ENCODE results near the gene ROBO2. TPM values are rescaled to one million over a fixed set of nuclear protein-coding genes. Genes with fewer than 3 reads are reported as not detected.

Gene ROBO2
- total and polyA plus RNA-seq, 4 donors = 0.30 to 72.4 (median 3.3) TPM

GRCh38 chr3:77421916-77422315 is 382.0 kb downstream of the ROBO2 start:
- Histone ChIP-seq H3K4me3 (no peak overlapping the region), H3K4me1 (ENCODE audit: control insufficient read depth in 5 of 5, insufficient read depth in 5 of 5, low read length in 5 of 5) (no peaks in the 10 kb centered on the region), H3K27me3 (ENCODE audit: control insufficient read depth in 3 of 3, insufficient read depth in 3 of 3, low read length in 2 of 3) (no peaks in the 10 kb centered on the region), H3K36me3 (ENCODE audit: control insufficient read depth in 4 of 4, insufficient read depth in 4 of 4, low read length in 4 of 4) (no peaks in the 10 kb centered on the region), H3K9ac (ENCODE audit: insufficient read depth in 1 of 2, low read length in 2 of 2) (no peak overlapping the region), H3K27ac (ENCODE audit: low read depth in 1 of 2, low read length in 1 of 2) (no peak overlapping the region), H3K9me3 (ENCODE audit: control insufficient read depth in 4 of 4, insufficient read depth in 3 of 4, low read length in 3 of 4) (no peaks in the 10 kb centered on the region)
- TF ChIP-seq CTCF (IDR thresholded peaks at IDR 0.05; ENCODE audit: control extremely low read depth, extremely low read depth) = no peak
- ATAC-seq (ENCODE audit: insufficient read depth, low FRiP score) = no peak
- WGBS, 2 donors = 90 to 92% methylated on average over 5 of the region's 5 CpGs
- DNase-seq = no peak

GRCh38 chr3:77426531-77426930 is 386.6 kb downstream of the ROBO2 start:
- Histone ChIP-seq H3K9me3 (ENCODE audit: control insufficient read depth in 4 of 4, insufficient read depth in 3 of 4, low read length in 3 of 4) (no peaks in the 10 kb centered on the region), H3K27me3 (ENCODE audit: control insufficient read depth in 3 of 3, insufficient read depth in 3 of 3, low read length in 2 of 3) (no peaks in the 10 kb centered on the region), H3K27ac (ENCODE audit: low read depth in 1 of 2, low read length in 1 of 2) (no peak overlapping the region), H3K9ac (ENCODE audit: insufficient read depth in 1 of 2, low read length in 2 of 2) (no peak overlapping the region), H3K4me1 (ENCODE audit: control insufficient read depth in 5 of 5, insufficient read depth in 5 of 5, low read length in 5 of 5) (no peaks in the 10 kb centered on the region), H3K36me3 (ENCODE audit: control insufficient read depth in 4 of 4, insufficient read depth in 4 of 4, low read length in 4 of 4) (no peaks in the 10 kb centered on the region), H3K4me3 (no peak overlapping the region)
- ATAC-seq (ENCODE audit: insufficient read depth, low FRiP score) = no peak
- TF ChIP-seq CTCF (IDR thresholded peaks at IDR 0.05; ENCODE audit: control extremely low read depth, extremely low read depth) = no peak
- no peak for DNase-seq

- 84 to 85% methylated on average over 3 of the region's 3 CpGs for WGBS, 2 donors
- H3K36me3 ChIP-seq (ENCODE audit: control insufficient read depth in 4 of 4, insufficient read depth in 4 of 4, low read length in 4 of 4) = no peaks in the 10 kb centered on the region
- no peak overlapping the region for H3K9ac ChIP-seq (ENCODE audit: insufficient read depth in 1 of 2, low read length in 2 of 2)
- DNase-seq = no peak
- H3K4me3 ChIP-seq = no peak overlapping the region
- H3K27ac ChIP-seq (ENCODE audit: low read depth in 1 of 2, low read length in 1 of 2) = no peak overlapping the region
- ATAC-seq (ENCODE audit: insufficient read depth, low FRiP score) = no peak
- H3K4me1 ChIP-seq (ENCODE audit: control insufficient read depth in 5 of 5, insufficient read depth in 5 of 5, low read length in 5 of 5) = no peaks in the 10 kb centered on the region
- TF ChIP-seq CTCF (IDR thresholded peaks at IDR 0.05; ENCODE audit: control extremely low read depth, extremely low read depth) = no peak
- no peaks in the 10 kb centered on the region for H3K9me3 ChIP-seq (ENCODE audit: control insufficient read depth in 4 of 4, insufficient read depth in 3 of 4, low read length in 3 of 4)
- H3K27me3 ChIP-seq (ENCODE audit: control insufficient read depth in 3 of 3, insufficient read depth in 3 of 3, low read length in 2 of 3) = no peaks in the 10 kb centered on the region
Observed at GRCh38 chr3:77427528-77427927, 387.6 kb downstream of the ROBO2 start.

- Histone ChIP-seq H3K27ac (ENCODE audit: low read depth in 1 of 2, low read length in 1 of 2) (no peak overlapping the region), H3K9ac (ENCODE audit: insufficient read depth in 1 of 2, low read length in 2 of 2) (no peak overlapping the region), H3K9me3 (ENCODE audit: control insufficient read depth in 4 of 4, insufficient read depth in 3 of 4, low read length in 3 of 4) (no peaks in the 10 kb centered on the region), H3K4me1 (ENCODE audit: control insufficient read depth in 5 of 5, insufficient read depth in 5 of 5, low read length in 5 of 5) (peaks cover 0 to 4% (median 0%) of the 10 kb centered on the region in 5 donors), H3K27me3 (ENCODE audit: control insufficient read depth in 3 of 3, insufficient read depth in 3 of 3, low read length in 2 of 3) (peaks cover 0 to 2% (median 0%) of the 10 kb centered on the region in 3 donors), H3K36me3 (ENCODE audit: control insufficient read depth in 4 of 4, insufficient read depth in 4 of 4, low read length in 4 of 4) (no peaks in the 10 kb centered on the region), H3K4me3 (no peak overlapping the region)
- ATAC-seq (ENCODE audit: insufficient read depth, low FRiP score) (no peak), DNase-seq (no peak)
- no peak for TF ChIP-seq CTCF (IDR thresholded peaks at IDR 0.05; ENCODE audit: control extremely low read depth, extremely low read depth)
Observed at GRCh38 chr3:77436908-77437307, 397.0 kb downstream of the ROBO2 start.
